OCI-LY1 (cell line): ENCODE measurements around the gene KREMEN1.

ENCODE experiments used
- H2AFZ ChIP-seq: fragments of 200-600 bp; sonication (generic), shearing (Covaris generic); 2 replicates; pipeline ENCODE4 v1.6.0; 2014; ENCODE audit warnings: antibody characterized with exemption, mild to moderate bottlenecking, low read length
- H3F3A ChIP-seq: fragments of 200-600 bp; sonication (generic), shearing (Covaris generic); 2 replicates; pipeline ENCODE4 v1.6.0; 2014; ENCODE audit warnings: mild to moderate bottlenecking, antibody characterized with exemption, low read length, moderate library complexity; ENCODE audit not compliant: insufficient read depth
- H3K27ac ChIP-seq: fragments of 200-600 bp; sonication (generic); 2 replicates; pipeline ENCODE4 v1.5.1; 2014; ENCODE audit warnings: low read length, mixed run types, mild to moderate bottlenecking, low read depth; ENCODE audit not compliant: poor library complexity, severe bottlenecking
- H3K27me3 ChIP-seq: fragments of 200-600 bp; sonication (generic); 2 replicates; pipeline ENCODE4 v1.6.0; 2014; ENCODE audit warnings: antibody characterized with exemption, mild to moderate bottlenecking, low read length, moderate library complexity; ENCODE audit not compliant: insufficient read depth
- H3K36me3 ChIP-seq: fragments of 200-600 bp; sonication (generic); 2 replicates; pipeline ENCODE4 v1.6.1; 2014; ENCODE audit warnings: mild to moderate bottlenecking, antibody characterized with exemption, low read length, moderate library complexity, mixed read lengths; ENCODE audit not compliant: insufficient read depth
- H3K4me1 ChIP-seq: fragments of 200-600 bp; sonication (generic); 2 replicates; pipeline ENCODE4 v1.5.1; 2014; ENCODE audit warnings: mild to moderate bottlenecking, low read length, moderate library complexity; ENCODE audit not compliant: insufficient read depth, severe bottlenecking
- H3K4me2 ChIP-seq: fragments of 200-600 bp; sonication (generic), shearing (Covaris generic); 2 replicates; pipeline ENCODE4 v1.6.1; 2014; ENCODE audit warnings: low read length
- H3K4me3 ChIP-seq: fragments of 200-600 bp; sonication (generic); 2 replicates; pipeline ENCODE4 v1.5.1; 2014; ENCODE audit warnings: low read length, low read depth, mild to moderate bottlenecking, mixed read lengths; ENCODE audit not compliant: poor library complexity, severe bottlenecking
- H3K79me2 ChIP-seq: fragments of 200-600 bp; shearing (Covaris generic); 2 replicates; pipeline ENCODE4 v1.6.1; 2016; ENCODE audit warnings: mixed run types, low read length, mixed read lengths; ENCODE audit not compliant: insufficient read depth
- H3K9ac ChIP-seq: fragments of 200-600 bp; sonication (generic), shearing (Covaris generic); 2 replicates; pipeline ENCODE4 v1.6.1; 2014; ENCODE audit warnings: mild to moderate bottlenecking, low read length, mixed read lengths
- H3K9me2 ChIP-seq: fragments of 200-600 bp; sonication (generic), shearing (Covaris generic); 2 replicates; pipeline ENCODE4 v1.6.1; 2014; ENCODE audit warnings: low read depth, mild to moderate bottlenecking, low read length, mixed read lengths
- H3K9me3 ChIP-seq: fragments of 200-600 bp; shearing (Covaris generic); 2 replicates; pipeline ENCODE4 v1.6.1; 2014; ENCODE audit warnings: low read length, mixed read lengths
- H4K20me1 ChIP-seq: fragments of 200-600 bp; sonication (generic), shearing (Covaris generic); 2 replicates; pipeline ENCODE4 v1.6.0; 2016; ENCODE audit warnings: mild to moderate bottlenecking, low read length; ENCODE audit not compliant: insufficient read depth
- EZH2 ChIP-seq: fragments of 200-600 bp; sonication (generic), shearing (Covaris generic); IDR thresholded peaks from 2 replicates; pipeline ENCODE4 v1.8.0; 2017; ENCODE audit warnings: borderline replicate concordance, mixed run types, mild to moderate bottlenecking, antibody characterized with exemption, low read length, moderate library complexity, mixed read lengths
- TF ChIP-seq, protein P1 (sequence below): fragments of 200-600 bp; sonication (generic), shearing (Covaris generic); IDR thresholded peaks from 2 replicates; pipeline ENCODE4 v1.5.1; 2017; ENCODE audit warnings: mild to moderate bottlenecking, antibody characterized with exemption, low read length, moderate library complexity, mixed read lengths

Gene KREMEN1

DNA sequence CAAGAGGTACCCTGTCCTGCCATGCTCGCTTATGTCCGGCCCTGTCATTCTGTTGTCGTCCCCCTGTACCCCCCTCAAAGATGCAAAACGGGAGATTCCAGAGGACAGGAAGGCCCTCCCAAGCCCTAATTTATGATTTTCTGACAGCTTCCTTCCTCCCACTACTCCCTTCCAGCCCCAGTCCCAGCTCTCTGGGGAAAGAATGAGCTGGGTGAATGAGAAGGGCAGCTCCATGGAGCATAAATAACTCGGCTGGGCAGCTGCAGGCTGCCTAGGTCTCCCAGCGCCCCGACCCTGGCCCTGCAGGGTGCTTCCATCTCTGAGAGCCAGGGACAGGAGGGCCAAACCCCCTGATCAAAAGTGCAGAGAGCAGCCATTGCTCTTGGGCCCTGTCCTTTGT lies 128.9 kb downstream of the KREMEN1 start:
- H3K79me2 ChIP-seq, result no peaks in the 10 kb centered on the region
- H3K4me2 ChIP-seq, result no peak overlapping the region
- no peaks in the 10 kb centered on the region for H3K36me3 ChIP-seq
- no peak overlapping the region for H3K27ac ChIP-seq
- no peaks in the 10 kb centered on the region for H4K20me1 ChIP-seq
- TF ChIP-seq EZH2, result no peak
- H3K9me2 ChIP-seq, result no peaks in the 10 kb centered on the region
- H2AFZ ChIP-seq, result no peak overlapping the region
- H3K9ac ChIP-seq, result no peak overlapping the region
- H3K27me3 ChIP-seq, result 0 out of 2 replicates have a peak, but pooled peaks cover 5% of the 10 kb centered on the region
- no peaks in the 10 kb centered on the region for H3K9me3 ChIP-seq
- H3K4me1 ChIP-seq, result no peaks in the 10 kb centered on the region
- H3K4me3 ChIP-seq, result no peak overlapping the region
- H3F3A ChIP-seq, result no peaks in the 10 kb centered on the region

DNA sequence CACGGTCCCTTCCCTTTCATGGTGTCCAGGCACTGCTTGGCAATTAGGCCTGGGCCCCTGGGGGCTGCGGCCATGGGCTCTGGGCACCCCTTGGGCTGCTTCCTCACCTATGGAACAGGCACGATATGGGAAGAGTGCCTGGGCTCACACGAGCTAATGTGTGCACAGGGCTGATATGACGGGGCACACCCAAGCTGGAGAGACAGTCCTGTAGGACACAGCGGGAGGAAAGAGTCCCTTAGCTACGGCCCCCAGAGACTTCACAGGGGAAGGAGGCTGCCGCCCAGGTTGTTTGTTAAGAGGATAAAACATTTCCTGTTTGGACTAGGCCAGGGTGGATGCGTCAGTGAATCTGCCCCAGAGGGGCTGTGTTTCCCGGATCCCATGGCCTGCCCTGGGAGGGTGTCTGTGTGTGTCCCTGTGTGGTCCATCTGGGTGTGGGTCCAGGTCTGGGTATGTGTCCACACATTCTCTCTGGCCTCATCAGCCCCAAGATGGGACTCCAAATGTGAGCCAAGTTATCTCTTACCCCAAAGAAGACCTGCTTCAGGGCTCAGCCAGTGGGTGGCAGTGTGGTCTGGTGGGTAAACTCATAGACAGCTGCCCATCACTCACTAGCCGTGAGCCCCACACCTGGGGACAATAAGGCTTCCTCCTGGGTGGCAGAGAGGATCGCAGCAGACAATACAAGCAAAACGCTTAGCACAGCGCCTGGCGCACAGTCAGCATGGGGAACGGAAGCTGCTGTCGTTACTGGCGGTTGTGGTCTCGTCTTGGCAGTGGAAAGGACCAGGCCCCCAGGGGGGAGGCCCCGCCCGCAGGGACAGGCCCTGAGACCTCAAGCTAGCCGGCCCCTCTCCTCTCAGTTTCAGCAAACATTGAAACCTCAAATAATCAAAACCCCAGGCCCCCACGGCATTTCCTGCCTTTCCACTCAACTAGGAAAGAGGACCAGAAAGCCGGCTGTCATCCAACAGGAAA lies 129.7 kb downstream of the KREMEN1 start:
- Histone ChIP-seq H3F3A (no peaks in the 10 kb centered on the region), H3K27me3 (0 out of 2 replicates have a peak, but pooled peaks cover 5% of the 10 kb centered on the region), H3K9me2 (no peaks in the 10 kb centered on the region), H2AFZ (no peak overlapping the region), H4K20me1 (no peaks in the 10 kb centered on the region), H3K4me1 (no peaks in the 10 kb centered on the region), H3K9me3 (no peaks in the 10 kb centered on the region), H3K4me3 (no peak overlapping the region), H3K4me2 (no peak overlapping the region), H3K79me2 (no peaks in the 10 kb centered on the region), H3K9ac (no peak overlapping the region), H3K27ac (no peak overlapping the region), H3K36me3 (no peaks in the 10 kb centered on the region)
- TF ChIP-seq, protein P1, sequence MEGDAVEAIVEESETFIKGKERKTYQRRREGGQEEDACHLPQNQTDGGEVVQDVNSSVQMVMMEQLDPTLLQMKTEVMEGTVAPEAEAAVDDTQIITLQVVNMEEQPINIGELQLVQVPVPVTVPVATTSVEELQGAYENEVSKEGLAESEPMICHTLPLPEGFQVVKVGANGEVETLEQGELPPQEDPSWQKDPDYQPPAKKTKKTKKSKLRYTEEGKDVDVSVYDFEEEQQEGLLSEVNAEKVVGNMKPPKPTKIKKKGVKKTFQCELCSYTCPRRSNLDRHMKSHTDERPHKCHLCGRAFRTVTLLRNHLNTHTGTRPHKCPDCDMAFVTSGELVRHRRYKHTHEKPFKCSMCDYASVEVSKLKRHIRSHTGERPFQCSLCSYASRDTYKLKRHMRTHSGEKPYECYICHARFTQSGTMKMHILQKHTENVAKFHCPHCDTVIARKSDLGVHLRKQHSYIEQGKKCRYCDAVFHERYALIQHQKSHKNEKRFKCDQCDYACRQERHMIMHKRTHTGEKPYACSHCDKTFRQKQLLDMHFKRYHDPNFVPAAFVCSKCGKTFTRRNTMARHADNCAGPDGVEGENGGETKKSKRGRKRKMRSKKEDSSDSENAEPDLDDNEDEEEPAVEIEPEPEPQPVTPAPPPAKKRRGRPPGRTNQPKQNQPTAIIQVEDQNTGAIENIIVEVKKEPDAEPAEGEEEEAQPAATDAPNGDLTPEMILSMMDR, result peak; percentile 58
- TF ChIP-seq EZH2, result no peak

DNA sequence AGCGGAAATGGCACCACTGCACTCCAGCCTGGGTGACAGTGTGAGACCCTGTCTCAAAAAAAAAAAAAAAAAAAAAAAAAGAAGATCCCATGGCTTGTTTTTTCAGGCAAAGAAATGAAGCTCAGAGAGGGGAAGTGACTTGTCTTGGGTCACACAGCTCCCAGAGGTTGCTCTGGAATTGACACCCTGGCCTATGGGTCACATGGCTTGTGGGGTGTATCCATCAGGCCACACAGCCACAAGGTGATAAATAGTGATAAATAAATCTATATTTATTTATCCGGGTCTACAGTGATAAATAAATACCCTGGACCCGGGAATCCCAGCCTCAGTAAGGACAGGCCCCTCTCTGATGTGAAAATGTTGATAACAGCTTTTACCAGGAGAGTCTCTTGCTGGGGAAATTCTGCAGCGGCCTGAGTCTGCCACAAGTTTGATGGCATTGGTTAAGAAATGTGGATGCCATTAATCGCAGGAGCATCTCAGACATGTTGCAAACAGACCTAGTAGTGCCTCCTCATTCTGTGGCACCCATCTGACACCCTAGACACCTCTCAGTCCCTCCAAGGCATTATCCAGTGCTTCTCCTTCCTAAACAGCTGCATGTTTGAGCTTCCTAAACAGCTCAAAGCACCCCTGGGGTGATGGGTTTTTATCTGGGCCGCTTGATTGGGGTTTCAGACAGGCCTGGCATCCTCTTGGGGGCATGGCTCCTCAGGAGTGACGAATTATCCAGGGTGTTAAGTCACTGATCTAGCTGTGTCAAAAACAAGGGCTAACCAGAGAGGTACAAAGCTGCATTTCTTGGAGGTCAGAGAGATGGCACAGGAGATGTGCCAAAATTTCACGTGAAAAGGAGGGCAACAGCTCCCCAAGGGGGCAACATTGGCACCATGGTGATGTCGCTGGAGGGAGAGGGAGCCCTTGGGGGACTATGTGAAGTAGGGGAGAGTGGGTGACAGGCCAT lies 130.9 kb downstream of the KREMEN1 start:
- Histone ChIP-seq H3K4me3 (no peak overlapping the region), H3K4me2 (no peak overlapping the region), H3K9me2 (no peaks in the 10 kb centered on the region), H4K20me1 (no peaks in the 10 kb centered on the region), H3K36me3 (no peaks in the 10 kb centered on the region), H3K9ac (no peak overlapping the region), H3K4me1 (no peaks in the 10 kb centered on the region), H3F3A (no peaks in the 10 kb centered on the region), H3K9me3 (no peaks in the 10 kb centered on the region), H2AFZ (no peak overlapping the region), H3K79me2 (no peaks in the 10 kb centered on the region), H3K27ac (no peak overlapping the region), H3K27me3 (0 out of 2 replicates have a peak, but pooled peaks cover 3% of the 10 kb centered on the region)
- TF ChIP-seq, protein P1, result no peak
- no peak for TF ChIP-seq EZH2
